HL-60 (cell line): ENCODE results near the gene CLSTN3.

ENCODE experiments used
- DNase-seq, 2 experiments: peaks; one replicate each; pipeline ENCODE4 v3.0.0-alpha.2; 2010 to 2020; ENCODE audit warnings: low read depth in 1 of 2, low spot score in 1 of 2
- H3K27ac ChIP-seq: fragments of 250-450 bp; sonication (Bioruptor Pico); replicated peaks from 2 replicates; pipeline ENCODE4 v1.5.1; 2020; ENCODE audit warnings: mild to moderate bottlenecking, moderate library complexity
- H3K27me3 ChIP-seq: fragments of 250-450 bp; sonication (Bioruptor Pico); 2 replicates; pipeline ENCODE4 v1.5.1; 2021; ENCODE audit warnings: mild to moderate bottlenecking, moderate library complexity; ENCODE audit not compliant: insufficient read depth, poor library complexity, severe bottlenecking
- H3K4me3 ChIP-seq: replicated peaks from 2 replicates; pipeline ENCODE4 v1.5.1; 2011; ENCODE audit warnings: mild to moderate bottlenecking, control low read depth, low read length; ENCODE audit not compliant: insufficient read depth
- CTCF ChIP-seq: IDR thresholded peaks from one replicate; pipeline ENCODE4 v1.5.1; 2011; ENCODE audit warnings: low read length, control low read depth, inconsistent platforms; ENCODE audit not compliant: insufficient read depth
- GABPA ChIP-seq: IDR thresholded peaks from 2 replicates; pipeline ENCODE4 v1.6.1; 2012; ENCODE audit warnings: low read depth
- POLR2AphosphoS5 ChIP-seq: IDR thresholded peaks from 2 replicates; pipeline ENCODE4 v1.6.1; 2012; ENCODE audit warnings: low read depth
- REST ChIP-seq: IDR thresholded peaks from 2 replicates; pipeline ENCODE4 v1.6.1; 2012; ENCODE audit warnings: low read depth; ENCODE audit not compliant: insufficient replicate concordance
- SPI1 ChIP-seq: IDR thresholded peaks from 2 replicates; pipeline ENCODE4 v1.6.1; 2012; ENCODE audit warnings: low read depth, mild to moderate bottlenecking, borderline replicate concordance

Gene CLSTN3

GRCh38 chr12:7089196-7089871 lies 40.8 kb upstream of the CLSTN3 start:
- DNase-seq: no peak
- Histone ChIP-seq H3K27me3 (no peaks in the 10 kb centered on the region), H3K27ac (no peak overlapping the region), H3K4me3 (no peak overlapping the region)
- no peak for TF ChIP-seq POLR2AphosphoS5
- no peak for TF ChIP-seq CTCF
- TF ChIP-seq GABPA: no peak
- no peak for TF ChIP-seq SPI1
- TF ChIP-seq REST: no peak

- Histone ChIP-seq H3K27ac (no peak overlapping the region), H3K4me3 (no peak overlapping the region), H3K27me3 (no peaks in the 10 kb centered on the region)
- no peak for DNase-seq
- TF ChIP-seq SPI1 (no peak), CTCF (no peak), GABPA (no peak), POLR2AphosphoS5 (no peak), REST (no peak)
Measured at GRCh38 chr12:7090222-7090998, 39.8 kb upstream of the CLSTN3 start.

GRCh38 chr12:7091171-7091570 lies 39.0 kb upstream of the CLSTN3 start:
- DNase-seq: no peak
- TF ChIP-seq GABPA (no peak), POLR2AphosphoS5 (no peak), SPI1 (no peak), REST (no peak), CTCF (no peak)
- H3K4me3 ChIP-seq: no peak overlapping the region
- no peak overlapping the region for H3K27ac ChIP-seq
- no peaks in the 10 kb centered on the region for H3K27me3 ChIP-seq
